Ascending aorta (tissue), 2 donors: ENCODE measurements around the gene ZC3H12A. TPM values are rescaled to one million over a fixed set of nuclear protein-coding genes. Genes with fewer than 3 reads are reported as not detected.

Experiments
- DNase-seq, 2 donors: peaks; one replicate each; pipeline ENCODE4 v3.0.0-alpha.2; 2019; ENCODE audit warnings: low spot score in 2 of 2
- H3K27ac ChIP-seq, 2 donors: fragments of 200-600 bp; sonication (generic); one replicate each; pipeline ENCODE4 v1.5.1; 2016 to 2017; ENCODE audit warnings: mild to moderate bottlenecking in 1 of 2
- H3K27me3 ChIP-seq: fragments of 200-600 bp; sonication (generic); one replicate; pipeline ENCODE4 v1.5.1; 2017
- H3K36me3 ChIP-seq, 2 donors: fragments of 200-600 bp; sonication (generic); one replicate each; pipeline ENCODE4 v1.5.1; 2016
- H3K4me1 ChIP-seq, 2 donors: fragments of 200-600 bp; sonication (generic); one replicate each; pipeline ENCODE4 v1.5.1; 2016 to 2017; ENCODE audit warnings: mild to moderate bottlenecking in 1 of 2
- H3K4me3 ChIP-seq, 2 donors: fragments of 200-600 bp; sonication (generic); one replicate each; pipeline ENCODE4 v1.5.1; 2016 to 2017; ENCODE audit warnings: mild to moderate bottlenecking in 1 of 2
- H3K9me3 ChIP-seq, 2 donors: fragments of 200-600 bp; sonication (generic); one replicate each; pipeline ENCODE4 v1.5.1; 2016
- CTCF ChIP-seq, 3 experiments: fragments of 200-600 bp in 2 of 3; fragments of 450-650 bp in 1 of 3; sonication (generic) in 2 of 3; IDR thresholded peaks; one replicate each; pipeline ENCODE4 v1.5.1; 2016 to 2019; ENCODE audit warnings: antibody characterized with exemption in 3 of 3, mild to moderate bottlenecking in 1 of 3, moderate library complexity in 1 of 3
- intact Hi-C: fragments of 100-400 bp; cut with DNase I; formaldehyde crosslinking; loops from one replicate; pipeline ENCODE4 v1.15.1; 2023
- total RNA-seq: library from RNA; depleted of rRNA; stranded (reverse); fragments of >200 nt; gene quantifications from one replicate; pipeline ENCODE4 v1.1.0, GENCODE V29; 2016

The ZC3H12A gene
- total RNA-seq, 1 donor from 2014 or later, result 12.8 TPM

GRCh38 chr1:37533317-37534093 lies 59.1 kb downstream of the ZC3H12A start:
- no peak for DNase-seq
- H3K4me3 ChIP-seq, result no peak overlapping the region
- no peaks in the 10 kb centered on the region for H3K27me3 ChIP-seq
- H3K27ac ChIP-seq, result peak overlapping the region; percentile 62 to 75
- peaks cover 22 to 25% of the 10 kb centered on the region in 2 donors for H3K36me3 ChIP-seq
- no peak for TF ChIP-seq CTCF (IDR thresholded peaks at IDR 0.05)
- H3K9me3 ChIP-seq, result no peaks in the 10 kb centered on the region
- intact Hi-C loops, result loop anchor here (1.0 kb wide), 1 partner anchor 18 kb away; no protein-coding TSS in a partner anchor
- peaks cover 0 to 12% of the 10 kb centered on the region in 2 donors for H3K4me1 ChIP-seq

Other genes with a start within 250 kb of the ZC3H12A start
- 12.3 TPM for gene MEAF6, start 40.2 kb downstream of the ZC3H12A start, total RNA-seq
- 14.4 TPM for gene SNIP1, start 79.7 kb downstream of the ZC3H12A start, total RNA-seq
- 2.2 TPM for gene DNALI1, start 82.4 kb downstream of the ZC3H12A start, total RNA-seq
- gene GNL2, start 121.4 kb downstream of the ZC3H12A start, total RNA-seq, result 17.0 TPM
- not detected for gene RSPO1, start 160.3 kb downstream of the ZC3H12A start, total RNA-seq
- gene CDCA8, start 217.9 kb downstream of the ZC3H12A start, total RNA-seq, result 0.75 TPM